CD4-positive, alpha-beta memory T cell (primary cell): ENCODE results near the gene TOR1A. TPM values are rescaled to one million over a fixed set of nuclear protein-coding genes. Genes with fewer than 3 reads are reported as not detected.
A peak's percentile ranks its signal among the peaks of the same experiment; 100 is the strongest.
"Not testable (repeated sequence)": the region's sequence is repeated elsewhere in the genome, so short reads cannot be mapped to it uniquely, and the experiment has no call there.

ENCODE experiments used
- CTCF ChIA-PET: fragments of 350-600 bp; sonication (Branson Sonifier 250); formaldehyde crosslinking; loops from one replicate; lab custom pipeline; 2021; ENCODE audit warnings: inconsistent platforms; ENCODE audit not compliant: partially characterized antibody; lab: Charles Lee
- POLR2A ChIA-PET: fragments of 350-600 bp; sonication (Branson Sonifier 250); formaldehyde crosslinking; loops from one replicate; lab custom pipeline; 2021; ENCODE audit not compliant: partially characterized antibody; lab: Charles Lee
- DNase-seq, 5 donors: peaks; one replicate each; pipeline versions ENCODE4 v3.0.0 to v3.0.0-alpha.2; 2020 to 2022; ENCODE audit warnings: mixed read lengths in 1 of 5
- H3K27ac ChIP-seq: one replicate; pipeline ENCODE4 v1.7.0; 2013; ENCODE audit warnings: low read depth, low read length
- H3K27me3 ChIP-seq: 2 replicates; pipeline ENCODE4 v1.7.0; 2013; ENCODE audit warnings: mild to moderate bottlenecking, low read length, moderate library complexity; ENCODE audit not compliant: insufficient read depth
- H3K36me3 ChIP-seq: 2 replicates; pipeline ENCODE4 v1.7.0; 2013; ENCODE audit warnings: mild to moderate bottlenecking, low read length, moderate library complexity; ENCODE audit not compliant: insufficient read depth
- H3K4me1 ChIP-seq: 2 replicates; pipeline ENCODE4 v1.7.0; 2013; ENCODE audit warnings: mild to moderate bottlenecking, low read length, moderate library complexity; ENCODE audit not compliant: insufficient read depth
- H3K4me3 ChIP-seq, 2 donors: one replicate each; pipeline ENCODE4 v1.7.0; 2013; ENCODE audit warnings: low read length in 2 of 2, mild to moderate bottlenecking in 1 of 2
- H3K9me3 ChIP-seq, 2 donors: one replicate each; pipeline ENCODE4 v1.7.0; 2013; ENCODE audit warnings: low read length in 2 of 2, control low read depth in 1 of 2; ENCODE audit not compliant: control insufficient read depth in 1 of 2
- H3K27ac Mint-ChIP-seq, 7 donors: one replicate each; pipeline ENCODE4 v1.8.0; 2020 to 2021; ENCODE audit warnings: mixed read lengths in 7 of 7, mild to moderate bottlenecking in 6 of 7, inconsistent platforms in 3 of 7, moderate library complexity in 3 of 7
- H3K27me3 Mint-ChIP-seq, 2 donors: one replicate each; pipeline ENCODE4 v1.8.0; 2020 to 2021; ENCODE audit warnings: mixed read lengths in 2 of 2
- H3K36me3 Mint-ChIP-seq, 2 donors: one replicate each; pipeline ENCODE4 v1.8.0; 2020 to 2021; ENCODE audit warnings: mixed read lengths in 2 of 2, inconsistent platforms in 1 of 2, mild to moderate bottlenecking in 1 of 2
- H3K4me1 Mint-ChIP-seq, 4 donors: one replicate each; pipeline ENCODE4 v1.8.0; 2020 to 2021; ENCODE audit warnings: mixed read lengths in 4 of 4, mild to moderate bottlenecking in 1 of 4
- H3K4me3 Mint-ChIP-seq, 8 donors: one replicate each; pipeline ENCODE4 v1.8.0; 2020 to 2021; ENCODE audit warnings: mixed read lengths in 8 of 8, mild to moderate bottlenecking in 7 of 8, moderate library complexity in 6 of 8, inconsistent platforms in 3 of 8
- H3K9me3 Mint-ChIP-seq, 8 donors: one replicate each; pipeline ENCODE4 v1.8.0; 2020 to 2021; ENCODE audit warnings: mixed read lengths in 8 of 8, mild to moderate bottlenecking in 5 of 8, inconsistent platforms in 3 of 8, moderate library complexity in 1 of 8
- intact Hi-C: fragments of 100-400 bp; cut with micrococcal nuclease; formaldehyde crosslinking; loops from one replicate; pipeline ENCODE4 v1.15.1; 2023
- polyA plus RNA-seq, 2 donors: library from polyadenylated mRNA; unstranded; fragments of 300-500 nt; fragmentation: Illumina TruSeq; gene quantifications; one replicate each; pipeline ENCODE4 v1.2.3, GENCODE V29; 2021
- total RNA-seq, 2 experiments: library from RNA; stranded (reverse); gene quantifications; one replicate each; pipeline ENCODE4 v1.2.3, GENCODE V29; 2021

The TOR1A gene
- total and polyA plus RNA-seq, 4 experiments from 2014 or later, result 39.8 to 82.5 (median 54.1) TPM

- H3K4me3 Mint-ChIP-seq, result no peak overlapping the region
- H3K9me3 Mint-ChIP-seq, result no peaks in the 10 kb centered on the region
- no peaks in the 10 kb centered on the region for H3K36me3 Mint-ChIP-seq
- Histone ChIP-seq H3K4me1 (peaks cover 14% of the 10 kb centered on the region), H3K4me3 (no peak overlapping the region), H3K9me3 (no peaks in the 10 kb centered on the region), H3K36me3 (no peaks in the 10 kb centered on the region), H3K27me3 (no peaks in the 10 kb centered on the region), H3K27ac (no peak overlapping the region)
- no peak overlapping the region for H3K27ac Mint-ChIP-seq
- CTCF ChIA-PET, result interaction anchor here (0.7 to 1.1 kb wide), 2 partner anchors 28 to 42 kb away, joined by 3 to 5 read pairs; no protein-coding TSS in a partner anchor
- peaks cover 5 to 13% (median 9%) of the 10 kb centered on the region in 4 donors for H3K4me1 Mint-ChIP-seq
- intact Hi-C loops, result no loop called here
- no peak for DNase-seq
- POLR2A ChIA-PET, result no interaction called here
- peaks cover 7 to 11% of the 10 kb centered on the region in 2 donors for H3K27me3 Mint-ChIP-seq
Measured at GRCh38 chr9:129779560-129780190, 44.3 kb downstream of the TOR1A start.

- Mint-ChIP-seq H3K4me1 (peaks cover 2 to 10% (median 7%) of the 10 kb centered on the region in 4 donors), H3K27ac (no peak overlapping the region), H3K4me3 (no peak overlapping the region), H3K9me3 (no peaks in the 10 kb centered on the region), H3K27me3 (peaks cover 9 to 10% of the 10 kb centered on the region in 2 donors), H3K36me3 (no peaks in the 10 kb centered on the region)
- intact Hi-C loops, result no loop called here
- Histone ChIP-seq H3K36me3 (no peaks in the 10 kb centered on the region), H3K27me3 (no peaks in the 10 kb centered on the region), H3K27ac (no peak overlapping the region), H3K4me3 (no peak overlapping the region), H3K9me3 (no peaks in the 10 kb centered on the region), H3K4me1 (peaks cover 11% of the 10 kb centered on the region)
- ChIA-PET CTCF (interaction anchor here (0.7 to 3.8 kb wide), 2 partner anchors 40 to 698 kb away, joined by 3 to 17 read pairs; partner anchors contain the start of gene DOLPP1), POLR2A (no interaction called here)
- DNase-seq, result no peak
Measured at GRCh38 chr9:129778469-129778868, 45.5 kb downstream of the TOR1A start.

GRCh38 chr9:129777769-129778130 is 46.2 kb downstream of the TOR1A start:
- no peaks in the 10 kb centered on the region for H3K9me3 Mint-ChIP-seq
- Histone ChIP-seq H3K4me1 (peaks cover 10% of the 10 kb centered on the region), H3K36me3 (no peaks in the 10 kb centered on the region), H3K4me3 (no peak overlapping the region), H3K9me3 (no peaks in the 10 kb centered on the region), H3K27me3 (no peaks in the 10 kb centered on the region), H3K27ac (no peak overlapping the region)
- peaks cover 10 to 12% of the 10 kb centered on the region in 2 donors for H3K27me3 Mint-ChIP-seq
- H3K4me1 Mint-ChIP-seq, result peaks cover 2 to 10% (median 7%) of the 10 kb centered on the region in 4 donors
- no peak overlapping the region for H3K27ac Mint-ChIP-seq
- DNase-seq, result no peak
- ChIA-PET POLR2A (interaction anchor here (0.8 kb wide), 1 partner anchor 39 kb away, joined by 4 read pairs; no protein-coding TSS in a partner anchor), CTCF (interaction anchor here (1.5 to 3.8 kb wide), 2 partner anchors 40 to 646 kb away, joined by 5 to 17 read pairs; no protein-coding TSS in a partner anchor)
- intact Hi-C loops, result no loop called here
- peak overlapping the region in 2 of 8 donors; percentile 44 to 56 for H3K4me3 Mint-ChIP-seq
- H3K36me3 Mint-ChIP-seq, result no peaks in the 10 kb centered on the region

GRCh38 chr9:129776938-129777768 is 46.8 kb downstream of the TOR1A start:
- peak in 4 of 5 donors; percentile 5 to 75 (median 12) for DNase-seq
- Mint-ChIP-seq H3K36me3 (no peaks in the 10 kb centered on the region), H3K9me3 (no peaks in the 10 kb centered on the region), H3K27ac (peak overlapping the region in 2 of 7 donors; percentile 17 to 50), H3K27me3 (peaks cover 10 to 12% of the 10 kb centered on the region in 2 donors), H3K4me3 (peak overlapping the region in 2 of 8 donors; percentile 44 to 56), H3K4me1 (peaks cover 2 to 10% (median 7%) of the 10 kb centered on the region in 4 donors)
- intact Hi-C loops, result no loop called here
- Histone ChIP-seq H3K27me3 (no peaks in the 10 kb centered on the region), H3K4me3 (no peak overlapping the region), H3K27ac (no peak overlapping the region), H3K36me3 (no peaks in the 10 kb centered on the region), H3K9me3 (no peaks in the 10 kb centered on the region), H3K4me1 (peaks cover 10% of the 10 kb centered on the region)
- ChIA-PET CTCF (interaction anchor here (1.3 to 3.8 kb wide), 3 partner anchors 39 to 645 kb away, joined by 3 to 17 read pairs (median 5); no protein-coding TSS in a partner anchor), POLR2A (interaction anchor here (0.8 kb wide), 1 partner anchor 39 kb away, joined by 4 read pairs; no protein-coding TSS in a partner anchor)

GRCh38 chr9:129776566-129776937 is 47.4 kb downstream of the TOR1A start:
- peaks cover 2 to 10% (median 7%) of the 10 kb centered on the region in 4 donors for H3K4me1 Mint-ChIP-seq
- H3K27ac Mint-ChIP-seq, result no peak overlapping the region
- H3K36me3 Mint-ChIP-seq, result no peaks in the 10 kb centered on the region
- no peaks in the 10 kb centered on the region for H3K9me3 Mint-ChIP-seq
- CTCF ChIA-PET, result interaction anchor here (1.3 to 3.8 kb wide), 4 partner anchors 13 to 645 kb away, joined by 3 to 17 read pairs (median 6); no protein-coding TSS in a partner anchor
- H3K4me1 ChIP-seq, result peaks cover 10% of the 10 kb centered on the region
- H3K27me3 ChIP-seq, result no peaks in the 10 kb centered on the region
- H3K4me3 ChIP-seq, result no peak overlapping the region
- H3K27ac ChIP-seq, result no peak overlapping the region
- no peak for DNase-seq
- POLR2A ChIA-PET, result no interaction called here
- intact Hi-C loops, result no loop called here
- no peaks in the 10 kb centered on the region for H3K9me3 ChIP-seq
- H3K36me3 ChIP-seq, result no peaks in the 10 kb centered on the region
- H3K4me3 Mint-ChIP-seq, result no peak overlapping the region
- peaks cover 10% of the 10 kb centered on the region in 2 donors for H3K27me3 Mint-ChIP-seq

GRCh38 chr9:129776096-129776495 is 47.8 kb downstream of the TOR1A start:
- POLR2A ChIA-PET, intact Hi-C loops, H3K4me3 Mint-ChIP-seq, H3K27me3 ChIP-seq, H3K36me3 Mint-ChIP-seq, H3K9me3 ChIP-seq, H3K27ac Mint-ChIP-seq, H3K9me3 Mint-ChIP-seq, H3K27ac ChIP-seq, DNase-seq, H3K4me3 ChIP-seq, H3K27me3 Mint-ChIP-seq, H3K36me3 ChIP-seq: not testable (repeated sequence)
- H3K4me1 ChIP-seq, result peaks cover 10% of the 10 kb centered on the region
- H3K4me1 Mint-ChIP-seq, result peaks cover 2 to 10% (median 7%) of the 10 kb centered on the region in 4 donors
- CTCF ChIA-PET, result interaction anchor here (1.3 to 3.8 kb wide), 3 partner anchors 14 to 636 kb away, joined by 3 to 17 read pairs (median 7); no protein-coding TSS in a partner anchor

- POLR2A ChIA-PET, result no interaction called here
- peak overlapping the region in 1 of 7 donors; percentile 61 for H3K27ac Mint-ChIP-seq
- H3K4me3 ChIP-seq, result no peak overlapping the region
- H3K4me1 Mint-ChIP-seq, result peaks cover 2 to 10% (median 7%) of the 10 kb centered on the region in 4 donors
- H3K27ac ChIP-seq, result no peak overlapping the region
- no peaks in the 10 kb centered on the region for H3K27me3 ChIP-seq
- H3K9me3 ChIP-seq, result no peaks in the 10 kb centered on the region
- H3K27me3 Mint-ChIP-seq, result peaks cover 8 to 11% of the 10 kb centered on the region in 2 donors
- intact Hi-C loops, result no loop called here
- peaks cover 10% of the 10 kb centered on the region for H3K4me1 ChIP-seq
- no peaks in the 10 kb centered on the region for H3K36me3 Mint-ChIP-seq
- H3K4me3 Mint-ChIP-seq, result no peak overlapping the region
- CTCF ChIA-PET, result interaction anchor here (1.2 to 3.8 kb wide), 3 partner anchors 9 to 37 kb away, joined by 4 to 17 read pairs (median 7); no protein-coding TSS in a partner anchor
- H3K9me3 Mint-ChIP-seq, result no peaks in the 10 kb centered on the region
- no peaks in the 10 kb centered on the region for H3K36me3 ChIP-seq
- DNase-seq, result no peak
Measured at GRCh38 chr9:129775448-129775798, 48.5 kb downstream of the TOR1A start.
